ENCODE data around the gene ZC3H13. TPM values are rescaled to one million over a fixed set of nuclear protein-coding genes. Genes with fewer than 3 reads are reported as not detected.

ZC3H13 gene
- total and polyA plus RNA-seq, 2 of the 4 experiments (the other 2 are of a cell fraction) = 7.7 to 10.8 TPM

DNA sequence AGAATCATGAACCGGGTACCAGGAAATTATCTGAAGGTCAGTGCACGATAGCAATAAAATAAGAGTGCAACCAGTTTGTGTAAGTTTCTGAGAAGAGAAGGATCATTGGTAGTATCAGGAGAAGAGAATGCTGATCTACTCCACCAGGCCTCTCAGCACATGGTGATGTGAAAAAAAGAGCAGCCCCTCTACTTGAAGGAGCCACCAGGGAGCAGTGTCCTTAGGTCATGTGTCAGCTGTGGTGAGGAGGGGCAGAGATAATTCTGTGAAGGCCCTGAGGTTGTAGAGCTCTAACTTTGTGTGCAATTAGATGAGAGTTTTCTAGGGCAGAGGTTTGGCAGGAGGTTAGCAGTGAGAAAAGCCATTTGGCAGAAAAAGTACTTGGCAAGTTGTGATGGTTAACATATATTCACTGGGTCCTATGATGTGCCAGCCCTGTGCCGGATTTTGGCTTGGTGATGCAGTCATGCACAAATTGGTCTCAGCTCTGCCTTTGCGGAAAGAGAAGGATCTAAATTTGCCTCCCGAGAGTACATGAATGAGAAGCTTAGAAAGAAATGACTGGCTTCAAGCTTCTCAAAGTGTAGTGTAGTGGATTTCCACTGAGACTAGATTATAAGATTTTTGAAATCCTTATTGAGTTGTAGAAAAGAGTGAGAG is 19.2 kb upstream of the ZC3H13 start:
- Histone ChIP-seq H2AFZ (replicated peaks; ENCODE audit: low read length, poor library complexity) (no peak overlapping the region), H3K18ac (ENCODE audit: low read depth, low read length) (no peak overlapping the region), H3K23ac (ENCODE audit: low read depth, low read length) (no peak overlapping the region), H4K91ac (ENCODE audit: insufficient read depth, low read depth, low read length) (no peak overlapping the region), H2BK5ac (ENCODE audit: low read depth, low read length, poor library complexity, severe bottlenecking) (no peak overlapping the region), H3K4me2 (ENCODE audit: low read depth, low read length) (no peak overlapping the region), H4K20me1 (ENCODE audit: insufficient read depth, low read length) (no peaks in the 10 kb centered on the region), H3K56ac (ENCODE audit: extremely low read depth, insufficient read depth, low read length) (no peak overlapping the region), H4K5ac (ENCODE audit: low read depth, low read length) (no peak overlapping the region), H2BK20ac (ENCODE audit: low read depth, low read length) (no peak overlapping the region), H3K79me1 (ENCODE audit: low read depth in 1 of 2, low read length in 2 of 2) (no peaks in the 10 kb centered on the region), H3K9me3 (ENCODE audit: control insufficient read depth, insufficient read depth, low read length) (no peaks in the 10 kb centered on the region), H3K14ac (replicated peaks; ENCODE audit: low read depth, low read length) (no peak overlapping the region), H4K8ac (ENCODE audit: low read depth in 2 of 2, low read length in 2 of 2) (no peak overlapping the region), H3K9ac (ENCODE audit: low read depth, low read length) (no peak overlapping the region), H3K27me3 (ENCODE audit: control insufficient read depth, insufficient read depth, low read length) (no peaks in the 10 kb centered on the region; the same call in 1 of the 2 replicates), H2BK120ac (ENCODE audit: low read depth, low read length) (no peak overlapping the region), H3K4me1 (ENCODE audit: control insufficient read depth, insufficient read depth, low read length) (no peaks in the 10 kb centered on the region), H3K4me3 (ENCODE audit: insufficient read depth, low read depth, low read length) (no peak overlapping the region), H2AK9ac (replicated peaks; ENCODE audit: low read depth, low read length, poor library complexity) (no peak overlapping the region), H3K9me1 (ENCODE audit: insufficient read depth, low read length) (no peaks in the 10 kb centered on the region), H3K4ac (ENCODE audit: low read depth, low read length) (no peak overlapping the region), H3K36me3 (ENCODE audit: control insufficient read depth, insufficient read depth, low read length) (no peaks in the 10 kb centered on the region), H2BK15ac (ENCODE audit: low read depth, low read length) (no peak overlapping the region), H2AK5ac (ENCODE audit: low read depth, low read length) (no peak overlapping the region), H3K27ac (ENCODE audit: insufficient read depth, low read length) (no peak overlapping the region)
- TF ChIP-seq, protein P1, sequence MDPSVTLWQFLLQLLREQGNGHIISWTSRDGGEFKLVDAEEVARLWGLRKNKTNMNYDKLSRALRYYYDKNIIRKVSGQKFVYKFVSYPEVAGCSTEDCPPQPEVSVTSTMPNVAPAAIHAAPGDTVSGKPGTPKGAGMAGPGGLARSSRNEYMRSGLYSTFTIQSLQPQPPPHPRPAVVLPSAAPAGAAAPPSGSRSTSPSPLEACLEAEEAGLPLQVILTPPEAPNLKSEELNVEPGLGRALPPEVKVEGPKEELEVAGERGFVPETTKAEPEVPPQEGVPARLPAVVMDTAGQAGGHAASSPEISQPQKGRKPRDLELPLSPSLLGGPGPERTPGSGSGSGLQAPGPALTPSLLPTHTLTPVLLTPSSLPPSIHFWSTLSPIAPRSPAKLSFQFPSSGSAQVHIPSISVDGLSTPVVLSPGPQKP (IDR thresholded peaks at IDR 0.05; ENCODE audit: borderline replicate concordance, low read depth, low read length) = no peak
- TF ChIP-seq SMC3 (IDR thresholded peaks at IDR 0.05; ENCODE audit: low read depth, low read length) (no peak), FOS (IDR thresholded peaks at IDR 0.05; ENCODE audit: low read depth, low read length) (no peak), RFX5 (IDR thresholded peaks at IDR 0.05; ENCODE audit: low read depth, low read length) (no peak), NFE2L2 (IDR thresholded peaks at IDR 0.05; ENCODE audit: low read depth, low read length) (no peak), CEBPB (IDR thresholded peaks at IDR 0.05; ENCODE audit: low read depth, low read length) (no peak), CHD1 (IDR thresholded peaks at IDR 0.05; ENCODE audit: low read depth, low read length) (no peak), POLR2A (IDR thresholded peaks at IDR 0.05; ENCODE audit: low read depth, low read length) (no peak)
- TF ChIP-seq, protein P2, sequence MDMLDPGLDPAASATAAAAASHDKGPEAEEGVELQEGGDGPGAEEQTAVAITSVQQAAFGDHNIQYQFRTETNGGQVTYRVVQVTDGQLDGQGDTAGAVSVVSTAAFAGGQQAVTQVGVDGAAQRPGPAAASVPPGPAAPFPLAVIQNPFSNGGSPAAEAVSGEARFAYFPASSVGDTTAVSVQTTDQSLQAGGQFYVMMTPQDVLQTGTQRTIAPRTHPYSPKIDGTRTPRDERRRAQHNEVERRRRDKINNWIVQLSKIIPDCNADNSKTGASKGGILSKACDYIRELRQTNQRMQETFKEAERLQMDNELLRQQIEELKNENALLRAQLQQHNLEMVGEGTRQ (IDR thresholded peaks at IDR 0.05; ENCODE audit: low read depth, low read length) = no peak
- no peak for DNase-seq
- ChIA-PET CTCF (no interaction called here), POLR2A (ENCODE audit: unreplicated experiment) (no interaction called here)
- no peak for ATAC-seq (ENCODE audit: low read depth)
- intact Hi-C loops (cut with micrococcal nuclease) = no loop called here
- WGBS, 2 experiments (ENCODE audit: extremely low coverage in 2 of 2, insufficient read length in 1 of 2) = 86% methylated on average over 2 of the region's 5 CpGs; no CpG with 5 or more reads in 1 of the 2 experiments
- no TSS peak for BruUV-seq (replicated peaks)
- in situ Hi-C loops (cut with MboI; ENCODE audit: low sequenced_read_pairs) = no loop called here
- dilution Hi-C loops (cut with HindIII; ENCODE audit: low sequenced_read_pairs, unreplicated experiment) = no loop called here

All from IMR-90 (cell line).